Measurements from ENCODE around the gene BUD13.

The BUD13 gene

GRCh38 chr11:116750070-116750718 lies 22.6 kb downstream of the BUD13 start:
- DNase-seq (ENCODE audit: low read depth), result no peak

DNA sequence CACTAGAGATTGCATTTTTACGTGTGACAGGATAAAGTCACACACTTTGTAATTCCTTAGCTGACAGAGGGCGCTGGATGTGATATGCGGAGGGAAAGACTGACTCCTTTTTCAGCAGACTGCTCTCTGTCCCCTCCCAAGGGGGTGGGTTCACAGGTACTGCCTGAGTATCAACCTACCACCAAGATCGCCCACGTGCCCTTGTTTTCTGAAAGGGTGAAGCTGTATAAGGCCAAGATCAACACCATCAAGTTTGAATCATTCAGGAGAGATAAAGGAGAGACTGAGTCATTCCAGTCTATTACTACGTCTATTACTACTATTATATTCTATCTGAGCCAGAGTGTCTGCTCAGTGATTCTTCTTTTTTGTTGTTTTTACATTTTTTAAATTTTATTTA lies 30.7 kb downstream of the BUD13 start:
- DNase-seq (ENCODE audit: low read depth), result no peak

DNA sequence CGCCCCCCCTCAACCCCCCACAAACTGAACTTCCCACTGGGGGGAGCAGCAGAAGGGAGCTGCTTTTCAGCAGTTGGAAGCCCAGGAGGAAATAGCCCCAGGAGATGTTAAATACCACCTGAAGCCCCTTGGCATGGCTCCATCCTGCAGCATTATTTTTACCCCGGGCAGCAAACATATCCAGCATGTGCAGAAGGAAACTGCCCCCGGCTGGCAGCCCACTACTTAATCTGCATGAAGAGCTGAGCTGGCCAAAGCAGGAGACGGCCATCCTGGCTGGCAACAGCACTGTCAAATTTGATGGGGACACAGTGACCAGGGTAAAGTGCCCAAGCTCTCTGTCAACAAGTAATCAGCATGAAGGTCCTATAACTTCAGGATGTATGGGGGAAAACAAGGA lies 32.0 kb downstream of the BUD13 start:
- DNase-seq (ENCODE audit: low read depth), result no peak

DNA sequence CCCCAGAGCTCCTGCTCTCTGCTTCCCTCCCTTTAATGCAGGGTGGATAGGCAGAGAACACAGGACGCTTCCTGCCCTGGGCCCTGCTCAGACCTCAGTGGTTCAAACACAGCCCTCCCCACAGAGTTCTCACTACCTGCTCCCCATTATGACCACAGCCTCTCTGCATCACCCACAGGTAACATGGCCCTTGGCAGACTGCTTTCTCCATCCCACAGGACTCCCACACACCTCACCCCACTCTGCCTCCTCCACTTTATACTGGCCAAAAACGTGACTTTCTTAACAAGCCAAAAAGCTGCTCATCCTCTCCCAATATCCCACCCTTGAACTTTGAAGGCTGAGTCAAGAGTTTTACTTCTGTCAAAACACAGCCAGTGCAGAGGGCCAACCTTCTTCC lies 33.8 kb downstream of the BUD13 start:
- no peak for DNase-seq (ENCODE audit: low read depth)

GRCh38 chr11:116736763-116737162 lies 36.0 kb downstream of the BUD13 start:
- DNase-seq (ENCODE audit: low read depth), result peak; percentile 48

DNA sequence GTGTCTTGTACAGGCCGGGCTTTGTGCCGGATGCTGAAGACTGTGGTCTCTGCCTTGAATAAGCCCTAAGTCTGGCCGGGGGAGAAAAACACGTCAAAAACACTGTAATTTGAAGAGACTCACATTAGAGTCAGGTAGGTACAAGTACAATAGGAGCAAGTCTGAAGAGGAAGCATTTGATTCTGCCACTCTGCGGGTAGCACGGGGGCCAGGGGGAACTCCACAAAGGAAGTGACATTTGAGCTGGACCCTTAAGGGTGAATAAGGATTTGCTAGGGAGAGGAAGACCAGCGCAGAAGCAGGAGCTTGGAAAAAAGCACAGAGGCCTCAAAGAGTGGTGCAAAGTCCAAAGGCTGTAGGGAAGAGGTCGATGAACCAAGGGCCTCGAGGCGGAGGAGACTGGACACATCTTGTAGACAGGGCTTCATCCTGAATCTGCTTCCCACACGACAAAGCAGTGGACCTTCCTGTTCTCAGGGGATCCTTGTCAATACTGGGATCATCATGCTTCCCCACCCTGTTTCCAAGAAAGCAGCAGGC lies 38.7 kb downstream of the BUD13 start:
- no peak for DNase-seq (ENCODE audit: low read depth)

DNA sequence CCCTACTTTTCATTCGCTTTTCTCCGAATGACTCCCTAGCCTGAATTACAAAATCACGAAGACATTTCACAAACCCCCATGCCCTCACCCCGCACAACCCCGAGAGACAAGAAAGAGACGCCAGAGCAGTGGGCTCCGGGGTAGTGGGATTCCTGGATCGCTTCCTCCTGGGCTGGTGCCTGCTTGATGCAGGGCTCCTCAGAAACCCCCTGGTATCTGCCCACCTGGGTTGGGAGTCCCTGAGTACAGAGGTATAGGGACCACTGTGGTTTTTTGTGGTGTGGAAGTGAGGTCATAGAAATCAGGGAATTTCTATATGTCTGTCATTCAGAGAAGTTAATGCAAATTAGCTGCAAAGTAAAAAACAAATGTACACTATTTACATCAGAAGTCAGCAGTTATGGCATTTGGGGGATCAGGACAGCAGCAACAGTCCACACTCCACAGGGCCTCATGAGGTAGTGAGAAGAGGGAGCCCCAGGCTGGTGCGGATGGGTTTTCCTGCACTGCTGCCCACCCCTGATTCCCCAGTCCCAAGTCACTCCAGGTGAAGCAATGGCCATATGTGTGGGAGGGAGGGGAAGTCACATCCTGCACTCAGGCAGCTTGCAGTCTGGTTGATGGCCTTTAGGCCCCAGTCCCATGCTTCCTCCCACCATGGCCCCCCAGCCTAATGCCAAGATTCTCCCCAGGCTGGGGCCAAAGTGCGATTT lies 39.6 kb downstream of the BUD13 start:
- no peak for DNase-seq (ENCODE audit: low read depth)

DNA sequence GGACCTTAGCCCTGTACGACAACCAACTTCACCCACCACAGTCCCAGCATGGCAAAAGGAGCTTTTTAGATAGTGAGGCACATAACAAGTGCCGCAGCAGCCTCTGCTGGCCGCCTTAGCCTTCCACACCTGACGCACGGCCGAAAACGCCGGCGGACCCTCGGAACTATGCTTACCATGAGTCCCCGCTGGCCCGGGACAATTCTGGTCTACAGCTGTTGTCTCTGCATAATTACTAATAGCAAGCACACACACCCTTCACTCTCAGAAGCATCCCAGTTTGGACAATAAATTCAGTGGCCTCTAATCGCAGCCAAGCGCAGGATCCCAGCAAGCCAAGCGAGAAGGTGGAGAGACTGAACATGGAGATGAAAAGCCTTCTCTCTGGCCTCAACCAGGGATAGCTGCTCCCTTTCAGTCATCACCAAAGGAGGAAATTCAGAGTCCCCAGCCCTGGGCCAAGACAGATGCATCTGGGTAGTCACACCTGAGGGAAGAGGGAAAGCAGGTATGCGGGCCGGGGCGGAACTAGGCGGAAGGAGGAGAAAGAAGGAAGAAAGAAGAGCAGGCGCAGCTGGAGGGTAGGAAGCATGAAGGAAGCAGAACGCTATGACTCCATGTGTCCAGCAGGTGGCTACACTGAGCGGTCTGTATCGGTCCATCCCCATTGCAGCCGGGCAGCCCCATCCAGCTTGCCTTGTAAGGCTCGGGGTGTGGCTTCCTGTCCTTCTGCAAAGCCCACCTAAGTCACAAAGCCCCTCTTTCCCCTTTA lies 40.3 kb downstream of the BUD13 start:
- DNase-seq (ENCODE audit: low read depth), result peak; percentile 73

DNA sequence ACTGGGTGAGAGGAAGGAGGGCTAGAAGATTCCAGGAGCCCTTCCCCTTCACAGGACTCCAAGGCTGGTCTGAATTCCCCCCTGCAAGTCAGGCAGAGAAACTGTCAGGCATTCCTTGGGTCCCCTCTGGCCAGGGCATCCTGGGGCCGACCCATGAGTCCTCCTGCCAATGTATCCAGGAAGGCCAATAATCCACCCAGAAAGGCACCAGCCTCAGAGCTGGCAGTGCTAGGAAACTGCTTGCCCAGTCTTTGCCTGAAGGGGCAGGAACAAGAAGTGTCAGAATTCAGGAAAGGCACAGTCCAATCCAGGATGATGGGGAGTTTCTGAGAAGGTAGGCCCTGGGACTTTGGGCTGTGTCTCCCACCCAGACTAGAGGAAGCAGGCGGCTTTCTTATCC lies 41.0 kb downstream of the BUD13 start:
- DNase-seq (ENCODE audit: low read depth), result no peak

DNA sequence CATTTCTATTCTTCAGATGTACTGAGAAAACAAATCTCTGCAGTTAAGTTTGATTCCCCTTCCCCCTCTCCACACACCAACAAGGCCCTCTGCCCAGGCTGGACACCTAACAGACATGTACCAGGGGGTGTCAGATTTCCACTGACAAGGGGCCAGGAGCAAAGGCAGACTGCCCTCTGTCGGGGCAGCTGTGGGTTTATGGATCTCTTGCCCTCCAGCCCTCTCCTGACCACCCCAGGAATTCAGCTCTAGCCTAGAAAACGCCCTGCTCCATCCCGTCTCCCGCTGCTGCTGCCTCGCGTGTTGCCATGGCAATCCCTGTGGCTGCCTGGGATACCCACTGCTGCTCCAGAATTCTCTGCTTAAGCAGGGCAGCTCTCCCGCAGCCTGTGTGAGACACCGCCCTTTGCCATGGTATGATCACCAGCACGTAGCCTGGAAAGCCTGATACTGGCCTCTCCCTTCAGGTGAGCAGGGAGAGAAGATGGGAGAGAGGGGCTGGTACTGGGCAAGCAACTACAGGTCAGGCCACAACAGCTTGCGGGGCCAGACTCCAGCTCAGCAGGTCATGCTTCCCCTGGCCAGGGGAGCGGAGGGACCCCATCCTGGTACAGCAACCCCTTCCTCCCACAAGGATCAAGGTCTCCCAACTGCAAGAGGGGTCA lies 41.6 kb downstream of the BUD13 start:
- DNase-seq (ENCODE audit: low read depth), result peak; percentile 10

- no peak for DNase-seq (ENCODE audit: low read depth)
Measured at GRCh38 chr11:116730601-116731000, 42.2 kb downstream of the BUD13 start.

DNA sequence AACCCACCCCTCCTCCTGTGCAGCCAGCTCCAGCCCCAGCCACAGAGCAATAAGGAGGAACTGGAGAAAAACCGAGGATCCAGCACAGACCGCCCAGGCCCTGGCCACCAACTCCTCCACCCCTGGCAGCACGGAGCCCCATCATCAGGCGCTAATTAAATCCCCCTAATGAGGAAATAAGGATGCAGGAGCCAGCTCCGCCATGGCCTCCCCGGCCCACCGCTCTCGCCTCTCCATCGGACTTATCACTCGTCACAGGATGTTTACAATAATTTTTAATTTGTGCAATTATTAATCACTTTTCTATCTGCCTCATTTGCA lies 42.6 kb downstream of the BUD13 start:
- no peak for DNase-seq (ENCODE audit: low read depth)

GRCh38 chr11:116729501-116730240 lies 43.1 kb downstream of the BUD13 start:
- DNase-seq (ENCODE audit: low read depth), result no peak

GRCh38 chr11:116727990-116728389 lies 44.8 kb downstream of the BUD13 start:
- DNase-seq (ENCODE audit: low read depth), result no peak

- peak; percentile 57 for DNase-seq (ENCODE audit: low read depth)
Measured at GRCh38 chr11:116725434-116726221, 47.2 kb downstream of the BUD13 start.

DNA sequence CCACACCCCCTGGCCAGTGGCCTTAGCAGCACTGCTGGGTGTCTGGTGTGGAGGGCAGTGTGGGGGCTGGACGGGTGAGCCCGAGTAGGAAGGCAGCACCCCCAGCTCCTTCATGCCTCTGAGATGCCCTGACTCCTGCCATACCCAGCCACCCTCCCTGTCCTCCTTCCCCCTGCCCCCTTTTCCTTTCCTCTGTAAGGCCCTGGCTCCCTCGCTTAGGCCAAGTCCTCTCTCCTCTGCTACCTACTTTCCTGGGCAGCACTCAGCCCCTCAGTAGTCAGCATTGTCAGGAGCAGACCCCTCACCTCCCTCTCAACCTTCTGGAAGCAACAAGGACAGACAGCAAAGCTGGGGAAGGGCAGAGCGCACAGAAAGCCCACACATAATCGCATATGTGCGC lies 48.0 kb downstream of the BUD13 start:
- DNase-seq (ENCODE audit: low read depth), result no peak

GRCh38 chr11:116723511-116723910 lies 49.3 kb downstream of the BUD13 start:
- no peak for DNase-seq (ENCODE audit: low read depth)

- no peak for DNase-seq (ENCODE audit: low read depth)
Measured at GRCh38 chr11:116721988-116722387, 50.8 kb downstream of the BUD13 start.

DNA sequence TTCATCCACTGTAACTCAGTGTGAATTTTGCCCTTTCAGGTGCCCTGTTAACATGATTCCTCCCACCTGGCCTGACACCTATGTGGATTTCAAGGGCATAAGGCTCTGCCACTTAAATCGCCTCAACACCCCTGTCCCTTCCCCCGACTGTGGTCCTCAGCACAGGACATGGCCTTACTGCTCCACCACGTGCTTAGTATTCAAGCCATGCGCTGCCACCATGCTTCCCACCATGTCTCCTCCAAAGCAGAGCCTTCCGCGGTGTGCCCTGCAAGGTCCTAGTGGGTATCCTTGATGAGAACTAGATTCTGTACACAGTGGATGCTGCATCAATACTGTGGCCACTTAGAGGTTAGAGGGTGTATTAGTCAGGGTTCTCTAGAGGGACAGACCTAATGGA lies 51.9 kb downstream of the BUD13 start:
- no peak for DNase-seq (ENCODE audit: low read depth)

DNA sequence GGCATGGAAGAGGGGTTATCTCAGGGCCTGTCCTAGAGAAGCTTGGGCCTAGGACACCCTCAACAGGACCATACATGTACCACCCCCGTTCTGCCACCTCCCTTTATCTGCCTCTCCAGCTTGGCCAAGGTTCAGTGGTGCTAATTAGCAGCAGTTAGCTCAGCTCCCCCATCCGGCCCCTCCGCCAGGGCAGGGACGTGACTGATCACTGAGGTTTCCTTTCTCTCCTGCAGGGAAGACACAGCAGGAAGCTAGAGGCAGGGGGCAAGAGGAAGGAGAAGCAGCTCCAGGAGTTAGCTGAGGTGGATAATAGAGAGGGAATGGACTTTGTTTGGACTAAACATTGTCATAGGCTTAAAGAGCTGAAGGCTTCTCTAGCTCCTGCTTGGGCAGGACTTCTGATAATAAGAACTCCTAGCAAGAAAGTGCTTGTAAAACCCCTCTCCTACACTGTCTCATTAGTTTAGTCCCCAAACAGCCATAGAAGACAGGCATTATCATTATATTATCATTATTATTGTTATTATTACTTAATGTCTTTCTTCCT lies 53.8 kb downstream of the BUD13 start:
- no peak for DNase-seq (ENCODE audit: low read depth)

DNA sequence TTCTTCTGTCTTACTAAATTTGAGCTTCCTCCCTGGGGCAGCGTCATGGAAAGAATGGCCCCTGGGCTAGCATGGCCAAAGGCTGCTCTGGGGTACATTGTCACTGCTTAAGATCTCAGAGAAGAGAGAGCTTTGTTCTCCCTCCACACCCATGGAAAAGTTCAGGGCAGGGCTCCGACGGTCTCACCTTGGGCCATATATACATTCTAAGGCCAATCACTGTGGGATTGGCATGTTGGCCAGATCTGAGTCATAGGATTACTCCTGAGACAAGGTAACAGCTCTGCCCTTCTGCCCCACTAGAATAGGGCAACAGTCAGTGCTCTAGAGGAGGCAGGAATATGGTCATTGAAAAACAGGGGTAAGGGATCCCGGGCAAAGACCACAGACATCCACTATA lies 56.2 kb downstream of the BUD13 start:
- no peak for DNase-seq (ENCODE audit: low read depth)
